HG02798 (cell line): ENCODE results near the gene SH3GL2.

Experiments
- ATAC-seq: cut with Tn5 transposase; IDR thresholded peaks from one replicate; pipeline ENCODE4 v1.9.1; 2021; ENCODE audit warnings: mild to moderate bottlenecking; ENCODE audit not compliant: unreplicated experiment, poor library complexity

The SH3GL2 gene

DNA sequence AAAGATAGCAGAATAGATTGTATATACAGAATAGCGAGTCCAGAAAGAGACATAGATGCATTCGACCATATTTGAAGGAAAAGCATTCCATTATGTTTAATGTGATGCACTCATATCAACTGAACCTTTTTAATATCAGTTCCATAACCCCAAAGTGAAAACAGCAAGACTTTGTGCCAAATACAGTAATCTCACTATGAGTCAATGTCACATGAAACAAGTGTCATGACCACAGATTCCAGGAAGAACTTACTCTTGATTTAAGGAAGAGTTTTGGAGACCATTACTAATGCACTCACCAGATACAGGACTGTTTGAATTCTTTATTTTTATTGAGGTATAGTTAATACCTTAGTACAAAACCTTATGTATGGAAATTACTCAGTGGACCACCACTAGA, 220.5 kb downstream of the SH3GL2 start:
- ATAC-seq = no peak

DNA sequence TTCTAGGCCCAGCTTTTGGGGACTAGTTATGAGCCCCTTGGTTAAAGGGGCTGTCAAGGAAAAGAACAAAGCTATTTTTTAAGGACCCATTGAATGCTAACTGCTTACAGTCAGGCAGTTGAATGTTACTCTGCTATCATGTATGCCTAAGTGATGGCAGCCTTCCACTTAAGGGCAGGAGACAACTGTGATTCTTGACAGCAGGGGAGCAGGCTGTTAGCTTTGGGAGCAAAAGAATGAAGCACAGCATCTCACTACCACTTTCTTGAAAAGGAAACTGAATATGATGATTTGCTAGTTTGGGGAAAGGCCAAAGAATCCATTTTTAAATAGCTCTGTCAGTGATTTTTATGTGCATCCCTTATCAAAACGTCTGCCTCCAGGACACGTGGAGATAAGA, 221.6 kb downstream of the SH3GL2 start:
- no peak for ATAC-seq

- no peak for ATAC-seq
These were observed 223.5 kb downstream of the SH3GL2 start for GRCh38 chr9:17802249-17802857.

DNA sequence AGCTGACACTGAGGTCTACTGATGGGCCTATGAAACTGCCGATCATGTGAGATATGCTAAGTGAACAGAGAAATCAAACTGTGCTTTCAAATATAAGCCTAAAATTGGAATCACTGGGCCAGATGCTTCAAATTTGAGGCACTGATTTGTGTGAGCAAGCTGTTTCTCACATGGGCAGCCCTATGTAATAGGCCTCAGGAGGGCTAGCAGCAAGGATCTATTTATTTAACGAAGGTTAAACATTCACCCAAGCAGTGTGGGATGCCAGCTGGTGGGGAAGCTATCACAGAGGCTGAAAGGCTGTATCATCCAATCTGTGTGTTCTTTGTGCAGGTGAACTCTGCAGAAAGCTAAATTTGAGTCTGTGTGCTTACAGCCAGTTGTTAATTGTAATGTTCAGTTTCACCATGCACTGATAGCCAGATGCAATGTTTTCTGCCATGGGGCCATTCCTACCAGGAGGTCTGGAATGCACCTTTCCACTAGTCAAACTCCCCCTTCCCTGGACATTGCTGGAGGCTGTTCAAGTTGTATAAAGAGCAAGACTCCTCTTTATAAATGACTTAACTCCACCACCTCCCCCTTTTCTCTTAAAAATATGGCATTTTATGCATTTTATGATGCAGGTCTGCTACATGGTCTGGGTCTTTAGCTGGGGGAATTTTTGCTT, 228.9 kb downstream of the SH3GL2 start:
- ATAC-seq = peak; percentile 44

DNA sequence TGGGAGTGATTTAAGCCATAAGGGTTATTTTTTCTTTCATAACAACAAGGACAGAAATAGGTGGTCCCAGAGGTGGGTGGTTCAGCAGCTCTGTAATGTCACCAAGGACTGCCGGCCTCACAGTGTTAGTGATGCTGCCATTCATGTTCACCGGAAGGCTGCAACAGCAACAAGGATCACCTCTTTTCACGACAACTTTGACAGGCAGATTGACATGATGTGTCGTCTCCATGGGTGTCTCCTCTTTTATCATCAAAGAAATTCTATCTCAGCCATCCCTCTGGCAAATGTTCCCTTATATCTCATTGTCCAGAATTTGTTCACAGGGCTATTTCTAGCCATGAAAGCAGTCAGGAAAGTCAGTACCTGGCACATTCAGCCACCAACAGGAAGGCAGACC, 231.5 kb downstream of the SH3GL2 start:
- no peak for ATAC-seq

DNA sequence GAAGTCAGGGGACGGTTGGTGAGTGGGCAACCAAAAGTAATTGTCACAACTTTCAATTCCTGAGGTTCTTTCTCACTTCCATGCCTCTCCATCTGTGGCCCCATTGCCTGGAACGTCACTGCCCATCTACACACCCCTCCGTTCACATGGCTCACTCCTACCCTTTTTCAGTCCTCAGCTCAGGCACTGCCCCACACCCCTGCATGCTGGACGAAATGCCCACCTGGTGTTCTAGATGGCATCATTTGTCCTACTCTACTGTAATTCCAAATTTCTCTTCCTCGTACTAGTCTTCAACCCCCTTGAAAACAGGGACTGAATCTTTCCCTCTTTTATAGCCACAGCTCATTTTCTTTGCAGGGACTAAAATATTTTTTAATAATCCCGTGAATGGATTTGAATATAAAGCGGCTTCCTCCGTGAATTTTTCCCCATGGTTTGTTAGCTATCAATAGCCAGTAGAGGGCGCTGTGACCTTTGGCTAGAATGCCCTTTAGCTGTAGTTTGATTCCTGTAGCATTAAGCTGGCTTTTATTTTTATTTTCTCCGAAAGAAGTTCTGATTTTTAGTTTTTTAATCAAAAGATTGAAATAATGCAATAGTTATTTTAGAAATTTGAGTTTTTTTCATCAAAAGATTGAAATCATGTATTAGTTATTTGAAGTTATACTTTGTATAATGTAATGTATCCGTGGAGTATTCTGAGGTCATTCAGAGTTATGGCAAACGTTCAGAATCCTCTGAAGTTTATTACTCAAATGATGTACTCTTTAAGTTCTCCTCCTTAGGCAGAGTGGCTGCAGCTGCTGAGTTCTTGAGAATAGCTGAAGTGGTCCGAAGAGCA, 232.1 kb downstream of the SH3GL2 start:
- ATAC-seq = peak; percentile 47

GRCh38 chr9:17813798-17814197, 234.9 kb downstream of the SH3GL2 start:
- no peak for ATAC-seq

GRCh38 chr9:17816431-17817027, 237.7 kb downstream of the SH3GL2 start:
- no peak for ATAC-seq

DNA sequence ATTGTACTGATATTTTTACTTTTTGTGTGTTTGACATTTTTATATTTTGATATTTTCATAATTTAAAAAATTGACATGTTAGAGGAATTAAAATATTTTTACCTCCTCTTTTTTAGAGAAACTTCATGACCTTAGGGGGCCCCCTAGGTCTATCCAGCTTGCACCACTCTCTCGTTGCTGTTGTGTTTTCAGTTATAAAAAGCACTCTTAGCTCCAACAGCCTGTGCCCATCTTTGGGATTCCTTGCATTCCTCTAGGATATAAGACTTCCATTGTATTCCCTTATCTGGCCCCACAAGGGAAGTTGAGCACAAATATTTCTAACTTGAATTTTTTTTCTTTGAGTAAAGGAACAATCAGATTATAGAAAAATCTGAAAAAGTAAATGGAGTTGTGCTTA, 245.3 kb downstream of the SH3GL2 start:
- no peak for ATAC-seq

DNA sequence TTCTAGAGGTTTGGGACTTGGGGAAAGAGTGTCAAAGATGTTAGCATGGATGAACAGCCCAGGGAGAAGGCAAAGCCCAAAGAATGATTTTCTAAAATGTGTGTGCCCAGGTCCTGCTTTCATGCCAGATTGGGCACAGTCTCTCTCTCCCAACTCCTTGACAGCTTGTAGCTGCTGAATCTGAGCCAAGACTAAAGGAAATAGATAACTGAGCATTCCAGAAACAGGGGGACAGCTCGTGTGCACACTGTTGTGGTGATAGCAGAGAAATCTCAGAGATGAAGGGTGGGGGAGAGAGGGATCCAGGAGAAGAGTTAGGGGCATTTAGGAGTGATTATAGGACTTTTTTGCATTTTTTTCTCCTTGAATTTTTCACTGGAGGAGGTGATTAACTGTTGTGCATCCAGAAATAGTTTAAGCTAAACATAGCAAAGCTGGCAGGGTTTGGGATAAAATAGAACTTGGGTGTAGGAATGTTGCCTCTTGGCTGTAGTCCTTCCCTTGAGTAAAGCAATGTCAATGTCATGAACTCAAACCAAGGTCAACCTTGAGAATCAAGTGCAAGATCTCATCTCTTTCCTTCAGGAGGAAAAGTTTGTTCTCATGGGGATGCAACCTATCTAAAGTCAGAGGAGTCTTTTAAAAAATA, 245.9 kb downstream of the SH3GL2 start:
- no peak for ATAC-seq

- no peak for ATAC-seq
These were observed 246.4 kb downstream of the SH3GL2 start for GRCh38 chr9:17825265-17825659.

DNA sequence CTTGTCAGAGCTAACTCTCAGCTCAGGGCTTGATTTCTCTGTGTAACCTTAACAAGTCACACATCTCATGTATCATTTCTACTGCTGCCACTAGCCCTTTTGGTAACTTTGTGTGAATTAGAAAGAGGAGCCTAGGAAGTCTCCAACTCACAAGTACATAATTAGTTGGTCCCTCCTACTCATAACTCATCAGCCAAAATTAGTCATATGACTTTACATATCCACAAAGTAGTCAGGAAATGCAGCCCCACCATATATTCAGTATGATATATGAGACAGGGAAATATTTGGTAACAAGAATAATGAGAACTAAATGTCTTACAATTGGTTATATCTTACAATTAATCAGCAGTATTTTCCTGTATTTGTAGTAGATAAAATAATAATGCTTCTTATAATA, 250.2 kb downstream of the SH3GL2 start:
- no peak for ATAC-seq

DNA sequence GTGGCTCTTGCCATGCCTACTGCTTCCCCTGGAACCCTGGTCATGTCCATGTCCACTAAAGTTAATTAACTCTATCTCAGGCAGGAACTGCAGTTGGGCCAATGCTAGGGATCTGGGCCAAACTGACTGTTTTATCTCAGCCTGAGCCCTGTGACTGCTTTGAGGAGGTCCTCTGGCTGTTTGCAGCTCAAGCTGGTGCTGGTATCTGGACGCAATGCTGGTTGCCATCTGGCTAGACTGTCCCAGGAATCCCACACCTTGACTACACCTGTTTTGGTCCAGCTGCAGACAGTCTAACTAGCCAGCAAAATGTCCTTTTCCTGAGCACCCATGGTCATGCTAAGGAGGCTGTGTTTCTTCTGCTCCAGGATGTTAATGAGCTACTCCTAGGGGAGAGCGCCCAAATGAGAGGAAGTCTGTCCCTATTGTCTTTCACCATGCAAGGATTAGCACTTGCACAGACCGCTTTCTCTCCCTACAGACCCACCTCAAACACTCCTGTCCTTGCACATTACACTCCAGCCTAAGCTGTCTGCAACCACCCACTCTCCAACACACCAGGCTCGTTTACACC, 251.0 kb downstream of the SH3GL2 start:
- ATAC-seq = no peak

DNA sequence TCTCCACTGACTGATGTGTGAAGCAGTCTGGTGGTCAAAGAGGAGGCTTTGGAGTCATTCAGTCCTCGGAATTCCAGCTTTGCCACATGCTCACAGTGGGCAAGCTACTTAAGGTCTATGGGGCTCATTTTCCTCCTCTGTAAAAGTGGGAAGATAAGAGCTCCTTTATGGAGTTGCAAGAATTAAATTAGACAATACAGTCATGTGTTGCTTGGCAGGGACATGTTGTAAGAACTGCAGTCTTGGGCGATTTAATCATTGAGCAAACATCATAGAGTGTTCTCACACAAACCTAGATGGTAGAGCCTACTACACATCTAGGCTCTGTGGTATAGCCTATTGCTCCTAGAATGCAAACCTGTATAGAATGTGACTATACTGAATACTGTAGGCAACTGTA, 253.9 kb downstream of the SH3GL2 start:
- ATAC-seq = no peak

DNA sequence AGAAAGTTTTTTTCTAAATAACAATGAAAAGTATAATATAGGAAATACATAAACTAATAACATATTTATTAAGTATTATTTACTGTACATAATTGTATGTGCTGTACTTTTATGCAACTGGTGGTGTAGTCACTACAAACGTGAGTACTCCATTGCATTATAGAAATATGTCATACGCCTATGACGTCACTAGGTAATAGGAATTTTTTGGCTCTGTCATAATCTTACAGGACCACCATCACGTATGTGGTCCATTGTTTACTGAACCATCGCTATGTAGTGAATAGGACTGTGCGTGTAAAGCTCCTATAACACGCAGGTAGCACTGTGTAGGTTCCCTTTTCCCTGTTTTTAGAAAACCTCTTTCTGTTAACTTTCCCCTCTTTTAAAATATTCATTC, 255.0 kb downstream of the SH3GL2 start:
- ATAC-seq = no peak

- no peak for ATAC-seq
These were observed 259.1 kb downstream of the SH3GL2 start for GRCh38 chr9:17837965-17838364.

DNA sequence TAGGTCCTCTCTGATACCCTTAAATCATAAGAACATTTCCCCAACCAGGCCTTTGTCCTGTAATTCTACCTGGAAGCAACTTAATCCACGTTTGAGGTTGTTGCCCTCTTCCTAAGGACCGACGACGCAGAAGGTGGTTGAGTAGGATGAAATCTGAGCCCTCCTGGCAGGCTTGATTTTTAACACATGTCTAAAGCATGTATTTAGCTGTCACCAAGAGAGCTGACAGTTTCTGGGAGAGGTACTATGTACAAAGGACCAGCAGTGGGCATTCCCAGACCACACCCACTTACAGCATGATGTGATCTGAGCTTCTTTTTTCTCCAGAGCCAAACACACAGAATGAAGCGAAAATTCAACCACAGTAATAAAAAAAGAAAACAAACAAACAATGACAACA, 260.9 kb downstream of the SH3GL2 start:
- ATAC-seq = no peak

DNA sequence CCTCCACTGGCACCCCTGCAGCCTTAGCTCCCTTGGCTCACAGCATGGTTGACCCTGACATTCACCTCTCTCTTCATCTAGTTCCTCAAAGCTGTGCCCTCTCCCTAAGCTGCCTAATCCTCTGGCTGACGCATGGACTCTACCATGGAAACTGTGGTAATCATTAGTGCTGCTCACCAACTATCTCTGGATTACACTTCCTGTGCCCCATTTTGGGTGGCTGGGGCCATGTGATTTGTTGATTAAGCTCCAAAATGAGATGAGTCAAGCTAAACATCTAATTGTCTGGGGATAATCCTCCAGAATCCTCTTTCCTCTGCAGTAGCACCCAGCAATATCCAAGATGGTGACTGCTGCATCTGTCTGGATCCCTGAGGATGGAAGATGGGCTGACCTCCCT, 264.4 kb downstream of the SH3GL2 start:
- ATAC-seq = no peak
